ENCODE results near the gene NSG1.
A peak's percentile ranks its signal among the peaks of the same experiment; 100 is the strongest.

Gene NSG1

DNA sequence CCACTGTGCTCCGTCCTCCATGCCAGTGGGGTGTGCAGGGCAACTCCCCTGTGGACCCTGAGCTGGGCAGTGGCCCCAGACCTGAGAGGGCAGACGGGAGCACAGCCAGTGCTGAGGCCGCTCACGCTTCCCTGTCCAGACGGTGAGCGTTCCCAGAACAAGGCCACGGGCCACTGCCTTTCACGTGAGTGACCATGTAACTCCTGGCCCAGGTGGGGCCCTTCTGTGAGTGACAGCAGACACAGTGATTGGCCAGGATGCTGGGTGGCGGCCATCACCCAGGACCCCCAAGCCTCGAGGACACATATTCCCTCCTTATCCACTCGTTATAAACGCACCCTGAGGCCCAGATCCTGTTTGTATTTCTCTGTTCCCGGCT lies 10.5 kb downstream of the NSG1 start:
- no peak for TF ChIP-seq GATA3 (IDR thresholded peaks at IDR 0.05; ENCODE audit: low read depth, low read length)
- TF ChIP-seq GATA2 (IDR thresholded peaks at IDR 0.05; ENCODE audit: low read depth, low read length): no peak

DNA sequence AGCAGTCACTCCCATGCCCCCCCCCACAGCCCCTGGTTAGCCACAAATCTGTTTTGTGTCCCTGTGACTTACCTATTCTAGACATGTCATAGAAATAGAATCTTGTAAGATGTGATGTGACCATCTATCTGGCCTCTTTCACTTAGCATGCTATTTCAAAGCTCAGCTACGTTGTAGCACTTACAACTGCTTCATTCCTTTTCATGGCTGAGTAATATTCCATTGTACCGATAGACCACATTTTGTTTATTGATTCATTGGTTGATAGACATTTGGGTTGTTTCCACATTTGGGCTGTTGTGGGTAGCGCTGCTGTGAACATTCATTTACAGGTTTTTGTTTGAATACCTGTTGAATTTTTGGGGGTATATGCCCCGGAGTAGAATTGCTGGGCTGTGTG lies 11.5 kb downstream of the NSG1 start:
- no peak for TF ChIP-seq GATA3 (IDR thresholded peaks at IDR 0.05; ENCODE audit: low read depth, low read length)
- TF ChIP-seq GATA2 (IDR thresholded peaks at IDR 0.05; ENCODE audit: low read depth, low read length): no peak

DNA sequence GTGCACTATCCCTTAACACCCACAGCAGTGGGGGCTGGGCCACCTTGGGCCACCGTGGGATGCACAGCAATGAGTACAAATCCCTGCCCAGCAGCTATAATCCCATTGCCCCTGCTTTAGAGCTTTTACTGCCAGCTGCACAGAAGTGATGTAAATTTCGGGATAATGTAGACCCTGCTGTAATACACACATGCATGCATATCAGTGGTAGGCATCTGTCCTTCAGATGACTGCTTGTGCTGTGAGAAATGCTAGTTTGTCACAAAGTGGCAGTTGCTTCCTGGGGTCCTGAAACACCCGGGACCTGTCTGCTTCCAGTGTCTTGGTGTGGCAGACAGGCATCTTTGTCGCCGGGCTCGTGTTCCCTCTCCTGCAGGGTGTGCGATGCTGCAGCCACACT lies 14.1 kb downstream of the NSG1 start:
- no peak for TF ChIP-seq GATA3 (IDR thresholded peaks at IDR 0.05; ENCODE audit: low read depth, low read length)
- TF ChIP-seq GATA2 (IDR thresholded peaks at IDR 0.05; ENCODE audit: low read depth, low read length): peak; percentile 83

GRCh38 chr4:4402966-4403365 lies 16.1 kb downstream of the NSG1 start:
- TF ChIP-seq GATA2 (IDR thresholded peaks at IDR 0.05; ENCODE audit: low read depth, low read length): no peak
- no peak for TF ChIP-seq GATA3 (IDR thresholded peaks at IDR 0.05; ENCODE audit: low read depth, low read length)

DNA sequence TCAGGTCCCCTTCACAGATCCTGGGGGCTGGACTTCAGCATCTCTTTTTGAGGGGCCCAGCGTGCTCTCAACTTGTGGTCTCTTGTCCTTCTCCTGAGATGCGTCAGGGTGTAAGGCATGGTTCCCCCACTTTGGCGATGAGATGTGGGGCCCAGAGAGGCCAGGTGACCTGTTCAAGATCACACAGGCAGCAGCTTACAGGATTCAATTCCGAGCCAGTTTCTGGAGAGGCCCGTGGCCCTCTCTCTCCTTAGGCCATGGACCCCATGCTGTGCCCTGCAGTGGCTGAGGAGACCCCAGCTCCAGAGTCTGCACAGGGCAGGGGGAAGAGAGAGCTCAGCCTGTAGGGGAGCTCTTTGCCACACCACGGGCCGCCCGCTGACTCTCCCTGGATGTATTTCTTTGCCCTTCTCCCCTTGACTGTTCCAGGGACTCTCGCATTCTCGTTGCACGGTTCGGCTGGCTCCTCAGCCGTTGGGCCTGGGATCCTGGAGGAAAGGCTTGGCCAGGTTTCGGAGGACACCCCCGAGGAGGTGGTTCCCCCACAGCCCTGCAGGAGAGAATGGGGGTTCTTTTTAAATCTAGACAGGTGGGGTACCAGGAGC lies 18.6 kb downstream of the NSG1 start:
- TF ChIP-seq GATA3 (IDR thresholded peaks at IDR 0.05; ENCODE audit: low read depth, low read length) (no peak), GATA2 (IDR thresholded peaks at IDR 0.05; ENCODE audit: low read depth, low read length) (no peak)

GRCh38 chr4:4406455-4407298 lies 19.8 kb downstream of the NSG1 start:
- TF ChIP-seq GATA3 (IDR thresholded peaks at IDR 0.05; ENCODE audit: low read depth, low read length) (no peak), GATA2 (IDR thresholded peaks at IDR 0.05; ENCODE audit: low read depth, low read length) (peak; percentile 98)

DNA sequence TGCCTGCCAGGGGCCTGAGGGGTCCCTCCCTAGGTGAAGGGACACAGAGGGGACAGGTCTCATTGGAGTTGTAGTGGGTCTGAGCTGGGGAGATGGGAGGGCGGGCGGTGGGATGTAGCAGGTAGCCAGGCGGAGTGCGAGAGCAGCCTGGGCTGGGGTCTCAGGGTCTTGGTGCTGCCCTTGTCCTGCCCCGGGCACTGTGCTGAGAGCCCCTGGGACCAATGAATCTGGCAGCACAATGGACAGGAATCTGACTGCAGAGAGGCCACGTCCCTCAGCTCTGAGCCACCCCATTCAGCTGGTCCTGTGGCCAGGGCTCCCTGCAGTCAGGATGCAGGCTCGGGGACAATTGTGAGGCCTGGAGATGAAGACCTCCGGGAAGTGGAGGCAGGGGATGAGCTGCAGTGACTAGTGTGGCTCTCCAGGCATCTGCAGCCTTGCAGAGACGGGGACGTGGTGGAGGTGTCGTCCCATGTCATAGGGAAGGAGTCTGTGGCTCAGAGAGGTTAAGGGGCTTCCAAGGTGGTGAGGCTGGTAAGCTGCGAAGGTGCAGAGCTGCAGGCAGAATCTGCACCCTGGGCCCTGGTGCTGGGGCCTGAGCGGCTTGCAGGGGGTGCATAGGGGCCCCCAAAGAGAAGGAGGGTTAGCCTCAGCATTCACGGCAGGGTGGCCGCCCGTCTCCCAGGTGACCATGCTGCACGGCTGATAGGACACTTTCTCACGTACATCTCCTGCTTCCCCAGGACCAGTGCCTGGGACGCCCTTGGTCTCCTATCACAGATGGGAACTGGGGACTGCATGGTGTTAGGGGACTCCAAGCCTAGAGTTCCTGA lies 20.6 kb downstream of the NSG1 start:
- TF ChIP-seq GATA3 (IDR thresholded peaks at IDR 0.05; ENCODE audit: low read depth, low read length) (no peak), GATA2 (IDR thresholded peaks at IDR 0.05; ENCODE audit: low read depth, low read length) (no peak)

DNA sequence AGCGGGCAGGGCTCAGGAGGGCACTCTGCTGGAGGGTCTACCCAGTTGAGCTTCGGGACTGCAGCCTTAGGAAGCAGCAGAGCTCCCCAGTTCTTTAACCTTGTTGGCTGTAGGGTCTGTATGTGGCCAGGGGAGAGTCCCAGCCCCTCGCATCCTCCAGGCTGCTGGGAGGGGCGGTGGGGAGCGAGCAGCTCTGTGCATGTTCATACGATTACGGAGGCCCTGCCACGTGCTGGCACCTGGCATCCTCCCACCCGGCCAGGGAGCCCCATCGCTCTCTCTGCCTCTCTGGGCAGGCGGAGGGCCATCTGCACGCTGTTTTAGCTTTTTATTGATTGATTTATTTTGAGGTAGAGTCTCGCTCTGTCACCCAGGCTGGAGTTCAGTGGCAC lies 21.2 kb downstream of the NSG1 start:
- TF ChIP-seq GATA3 (IDR thresholded peaks at IDR 0.05; ENCODE audit: low read depth, low read length) (no peak), GATA2 (IDR thresholded peaks at IDR 0.05; ENCODE audit: low read depth, low read length) (no peak)

GRCh38 chr4:4408576-4409335 lies 21.9 kb downstream of the NSG1 start:
- no peak for TF ChIP-seq GATA2 (IDR thresholded peaks at IDR 0.05; ENCODE audit: low read depth, low read length)
- TF ChIP-seq GATA3 (IDR thresholded peaks at IDR 0.05; ENCODE audit: low read depth, low read length): no peak

- TF ChIP-seq GATA2 (IDR thresholded peaks at IDR 0.05; ENCODE audit: low read depth, low read length) (no peak), GATA3 (IDR thresholded peaks at IDR 0.05; ENCODE audit: low read depth, low read length) (no peak)
Observed at GRCh38 chr4:4409416-4410115, 22.7 kb downstream of the NSG1 start.

DNA sequence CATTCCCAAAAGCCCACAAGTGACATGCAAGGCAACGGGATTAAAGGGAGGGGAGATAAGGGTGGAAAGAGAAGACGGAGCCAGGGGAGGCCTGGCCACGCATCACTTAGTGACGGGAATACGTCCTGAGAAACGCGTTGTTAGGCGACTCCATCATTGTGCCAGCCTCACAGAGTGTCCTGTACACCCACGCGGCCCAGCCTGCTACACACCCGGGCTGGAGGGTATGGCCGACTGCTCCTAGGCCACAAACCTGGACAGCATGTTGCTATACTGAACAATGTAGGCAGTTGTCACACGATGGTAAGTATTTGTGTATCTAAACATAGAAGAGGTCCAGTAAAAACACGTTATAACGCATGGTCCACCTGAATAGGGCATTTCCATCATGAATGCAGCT lies 23.4 kb downstream of the NSG1 start:
- no peak for TF ChIP-seq GATA2 (IDR thresholded peaks at IDR 0.05; ENCODE audit: low read depth, low read length)
- TF ChIP-seq GATA3 (IDR thresholded peaks at IDR 0.05; ENCODE audit: low read depth, low read length): no peak

- no peak for TF ChIP-seq GATA3 (IDR thresholded peaks at IDR 0.05; ENCODE audit: low read depth, low read length)
- no peak for TF ChIP-seq GATA2 (IDR thresholded peaks at IDR 0.05; ENCODE audit: low read depth, low read length)
Observed at GRCh38 chr4:4411906-4412305, 25.0 kb downstream of the NSG1 start.

DNA sequence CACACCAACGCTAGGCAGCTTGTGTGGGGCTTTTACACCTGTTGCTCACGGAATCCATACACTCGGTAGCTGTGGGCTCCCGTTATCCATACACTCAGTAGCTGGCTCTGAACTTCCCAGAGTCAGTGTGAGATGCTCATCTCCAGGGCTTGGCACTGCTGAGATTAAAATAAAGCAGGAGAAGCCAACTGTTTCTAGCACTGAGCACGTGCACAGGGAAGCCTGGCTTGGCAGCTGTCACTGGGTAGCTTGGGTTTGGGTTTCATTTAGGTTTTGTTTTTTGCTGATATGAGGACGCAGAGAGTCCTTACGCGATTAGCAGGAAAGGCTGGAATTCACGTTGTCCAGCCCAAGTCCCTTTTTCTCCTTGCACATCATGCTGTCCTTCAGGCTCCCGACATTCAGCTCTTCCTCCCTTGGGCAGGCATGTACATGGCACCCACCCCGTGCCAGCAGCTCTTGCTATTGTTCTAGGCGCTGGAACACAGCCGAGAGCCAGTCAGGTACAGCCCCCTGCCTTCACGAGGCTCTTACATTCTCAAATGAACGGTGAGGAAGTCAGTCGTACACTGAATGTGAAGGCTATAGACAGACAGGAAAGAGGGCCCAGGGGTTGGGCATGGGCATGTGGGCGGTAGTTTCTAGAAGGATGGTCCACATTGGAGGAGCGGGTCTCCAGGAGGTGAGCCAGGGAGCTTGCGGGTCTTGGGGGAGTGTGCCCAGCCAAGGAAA lies 25.9 kb downstream of the NSG1 start:
- TF ChIP-seq GATA2 (IDR thresholded peaks at IDR 0.05; ENCODE audit: low read depth, low read length): no peak
- no peak for TF ChIP-seq GATA3 (IDR thresholded peaks at IDR 0.05; ENCODE audit: low read depth, low read length)

All from SH-SY5Y (cell line).